ENCODE measurements around the gene ASAH2B. TPM values are rescaled to one million over a fixed set of nuclear protein-coding genes. Genes with fewer than 3 reads are reported as not detected.
A peak's percentile ranks its signal among the peaks of the same experiment; 100 is the strongest.
"Not testable (repeated sequence)": the region's sequence is repeated elsewhere in the genome, so short reads cannot be mapped to it uniquely, and the experiment has no call there.

ASAH2B gene
- total RNA-seq, 1 experiment from 2014 or later: 21.8 TPM

DNA sequence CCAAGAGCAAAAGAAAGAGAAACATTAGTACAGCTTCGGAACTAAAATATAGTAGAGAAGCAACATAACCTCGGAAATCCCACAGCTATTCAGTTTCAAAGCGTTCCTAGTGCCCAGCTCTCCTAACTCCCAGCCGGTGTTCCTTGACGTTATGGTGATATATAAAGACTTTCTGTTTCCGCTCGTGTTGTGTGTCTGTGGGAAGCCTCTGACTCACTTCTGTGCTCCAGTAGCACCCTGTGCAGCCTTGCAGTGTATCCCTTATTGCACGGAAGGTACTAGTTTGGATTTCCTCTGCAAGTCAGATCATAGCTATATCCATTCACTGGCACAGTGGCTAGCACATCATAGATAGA is 535 bp downstream of the ASAH2B start:
- H3K9me3 ChIP-seq (ENCODE audit: low read length): no peaks in the 10 kb centered on the region
- ChIA-PET POLR2A (ENCODE audit: unreplicated experiment) (interaction anchor here (0.6 to 1.0 kb wide), 2 partner anchors 116 to 142 kb away, joined by 6 to 7 read pairs; no protein-coding TSS in a partner anchor), CTCF (no interaction called here)
- no peaks in the 10 kb centered on the region for H4K20me1 ChIP-seq (ENCODE audit: low read length)
- peak overlapping the region; percentile 73 for H3K27ac ChIP-seq (ENCODE audit: low read length)
- peaks cover 14% of the 10 kb centered on the region for H3K79me2 ChIP-seq (ENCODE audit: low read length)
- ATAC-seq: peak; percentile 68
- H3K9me2 ChIP-seq (replicated peaks; ENCODE audit: low read length): no peaks in the 10 kb centered on the region
- no peaks in the 10 kb centered on the region for H3K36me3 ChIP-seq (ENCODE audit: low read depth, low read length)
- H3K27me3 ChIP-seq (ENCODE audit: low read length): peaks cover 13% of the 10 kb centered on the region; the same call in 1 of the 2 replicates
- peaks cover 14% of the 10 kb centered on the region for H3K4me1 ChIP-seq (ENCODE audit: insufficient read depth, low read length)
- peak overlapping the region; percentile 93 for H2AFZ ChIP-seq (ENCODE audit: low read length)
- TF ChIP-seq EZH2 (IDR thresholded peaks at IDR 0.05; ENCODE audit: low read length, unreplicated experiment) (no peak), EZH2phosphoT487 (IDR thresholded peaks at IDR 0.05; ENCODE audit: borderline replicate concordance, low read length) (no peak)
- TF ChIP-seq, protein P1, sequence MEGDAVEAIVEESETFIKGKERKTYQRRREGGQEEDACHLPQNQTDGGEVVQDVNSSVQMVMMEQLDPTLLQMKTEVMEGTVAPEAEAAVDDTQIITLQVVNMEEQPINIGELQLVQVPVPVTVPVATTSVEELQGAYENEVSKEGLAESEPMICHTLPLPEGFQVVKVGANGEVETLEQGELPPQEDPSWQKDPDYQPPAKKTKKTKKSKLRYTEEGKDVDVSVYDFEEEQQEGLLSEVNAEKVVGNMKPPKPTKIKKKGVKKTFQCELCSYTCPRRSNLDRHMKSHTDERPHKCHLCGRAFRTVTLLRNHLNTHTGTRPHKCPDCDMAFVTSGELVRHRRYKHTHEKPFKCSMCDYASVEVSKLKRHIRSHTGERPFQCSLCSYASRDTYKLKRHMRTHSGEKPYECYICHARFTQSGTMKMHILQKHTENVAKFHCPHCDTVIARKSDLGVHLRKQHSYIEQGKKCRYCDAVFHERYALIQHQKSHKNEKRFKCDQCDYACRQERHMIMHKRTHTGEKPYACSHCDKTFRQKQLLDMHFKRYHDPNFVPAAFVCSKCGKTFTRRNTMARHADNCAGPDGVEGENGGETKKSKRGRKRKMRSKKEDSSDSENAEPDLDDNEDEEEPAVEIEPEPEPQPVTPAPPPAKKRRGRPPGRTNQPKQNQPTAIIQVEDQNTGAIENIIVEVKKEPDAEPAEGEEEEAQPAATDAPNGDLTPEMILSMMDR (conservative IDR thresholded peaks at IDR 0.05; ENCODE audit: low read depth, low read length): no peak
- intact Hi-C loops (cut with micrococcal nuclease): loop anchor here (1.0 kb wide), 1 partner anchor 116 kb away; no protein-coding TSS in a partner anchor
- no peaks in the 10 kb centered on the region for H3F3A ChIP-seq (ENCODE audit: low read length, unreplicated experiment)
- H3K4me2 ChIP-seq (ENCODE audit: low read length): peak overlapping the region; percentile 87
- H3K4me3 ChIP-seq (ENCODE audit: low read length): peak overlapping the region; percentile 81
- peak; percentile 84 for DNase-seq
- TSS peak; percentile 74 for BruUV-seq (replicated peaks)
- H3K9ac ChIP-seq (ENCODE audit: low read length): peak overlapping the region; percentile 83

DNA sequence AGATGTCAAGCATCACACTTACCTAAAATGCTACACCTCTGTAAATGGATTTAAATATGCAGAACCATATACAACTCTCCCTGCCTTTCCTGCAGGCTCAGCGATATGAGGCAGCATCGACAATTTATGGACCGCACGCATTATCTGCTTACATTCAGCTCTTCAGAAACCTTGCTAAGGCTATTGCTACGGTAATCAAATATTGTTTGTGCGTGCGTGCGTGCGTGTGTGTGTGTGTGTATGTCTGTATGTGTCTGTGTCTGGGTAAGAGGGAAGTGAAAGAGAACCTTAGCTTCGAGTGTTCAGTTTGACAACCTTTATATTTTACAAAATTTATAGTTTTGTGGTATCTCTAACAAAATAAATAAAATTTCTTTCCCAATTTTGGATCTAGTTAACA is 3.1 kb downstream of the ASAH2B start:
- intact Hi-C loops (cut with micrococcal nuclease); POLR2A ChIA-PET (ENCODE audit: unreplicated experiment); H3K9ac ChIP-seq (ENCODE audit: low read length); BruUV-seq (replicated peaks); H3F3A ChIP-seq (ENCODE audit: low read length, unreplicated experiment); ATAC-seq; CTCF ChIA-PET; H3K4me2 ChIP-seq (ENCODE audit: low read length); H3K4me3 ChIP-seq (ENCODE audit: low read length); DNase-seq; H4K20me1 ChIP-seq (ENCODE audit: low read length); H3K36me3 ChIP-seq (ENCODE audit: low read depth, low read length); H3K27me3 ChIP-seq (ENCODE audit: low read length); H2AFZ ChIP-seq (ENCODE audit: low read length); H3K9me3 ChIP-seq (ENCODE audit: low read length); H3K9me2 ChIP-seq (replicated peaks; ENCODE audit: low read length); H3K27ac ChIP-seq (ENCODE audit: low read length): not testable (repeated sequence)
- Histone ChIP-seq H3K79me2 (ENCODE audit: low read length) (peaks cover 14% of the 10 kb centered on the region), H3K4me1 (ENCODE audit: insufficient read depth, low read length) (peaks cover 14% of the 10 kb centered on the region)

DNA sequence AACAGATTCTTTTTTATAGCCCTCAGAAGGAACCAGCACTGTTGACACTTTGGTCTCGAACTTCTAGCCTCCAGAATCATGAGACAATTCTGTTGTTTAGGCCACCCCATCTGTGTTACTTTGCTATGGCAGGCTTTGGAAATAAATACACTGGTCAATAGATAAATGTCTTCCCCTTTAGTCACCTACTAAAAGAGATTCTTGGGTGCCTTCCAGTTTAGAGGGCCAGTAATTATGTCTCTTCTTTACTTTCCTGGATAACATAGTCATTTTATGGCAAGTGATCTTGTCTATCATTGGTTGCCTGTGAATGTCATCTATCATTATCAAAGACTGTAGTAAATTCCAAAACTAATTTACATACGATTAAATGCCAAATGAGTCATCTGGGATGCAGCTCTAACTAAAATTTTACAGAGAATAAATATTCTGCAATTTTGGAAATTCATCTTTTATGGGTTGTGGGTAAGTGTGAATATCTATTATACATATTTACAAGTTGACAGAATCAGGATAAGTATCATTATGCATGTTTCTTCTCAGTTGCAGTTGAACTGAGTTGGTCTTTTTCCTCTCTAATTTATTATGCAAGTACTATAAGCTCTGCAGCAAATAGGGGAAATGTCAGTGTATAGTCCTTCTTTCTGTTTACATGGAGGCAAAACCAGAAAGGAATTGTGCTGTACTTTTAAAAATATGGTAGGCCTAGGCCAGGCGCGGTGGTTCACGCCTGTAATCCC is 27.2 kb downstream of the ASAH2B start:
- H3F3A ChIP-seq (ENCODE audit: low read length, unreplicated experiment); H2AFZ ChIP-seq (ENCODE audit: low read length); H3K9me3 ChIP-seq (ENCODE audit: low read length); intact Hi-C loops (cut with micrococcal nuclease); H3K36me3 ChIP-seq (ENCODE audit: low read depth, low read length); H3K9me2 ChIP-seq (replicated peaks; ENCODE audit: low read length); H3K4me3 ChIP-seq (ENCODE audit: low read length); BruUV-seq (replicated peaks); H3K4me1 ChIP-seq (ENCODE audit: insufficient read depth, low read length); H3K27ac ChIP-seq (ENCODE audit: low read length); H3K9ac ChIP-seq (ENCODE audit: low read length); H3K4me2 ChIP-seq (ENCODE audit: low read length); POLR2A ChIA-PET (ENCODE audit: unreplicated experiment); H4K20me1 ChIP-seq (ENCODE audit: low read length); H3K27me3 ChIP-seq (ENCODE audit: low read length); CTCF ChIA-PET; H3K79me2 ChIP-seq (ENCODE audit: low read length): not testable (repeated sequence)
- DNase-seq (peak; percentile 82), ATAC-seq (peak; percentile 86)

DNA sequence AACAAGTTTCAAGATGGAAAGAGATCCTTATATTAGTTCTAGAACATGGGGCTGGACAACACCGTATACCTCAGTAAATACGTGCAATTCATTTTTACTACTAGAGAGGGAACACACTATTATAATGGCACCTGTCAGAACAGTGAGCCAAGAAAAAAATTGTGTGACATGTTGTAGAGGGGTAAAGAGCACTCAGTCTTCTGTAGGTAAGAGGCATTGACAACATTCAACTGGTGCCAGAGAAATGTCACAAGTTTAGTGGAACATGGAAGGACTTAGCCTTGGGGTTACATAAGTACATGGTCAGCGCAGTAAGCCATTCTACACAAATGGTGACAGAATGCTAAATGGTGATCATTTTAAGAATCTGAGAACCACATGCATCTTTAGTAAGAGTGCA is 32.3 kb downstream of the ASAH2B start:
- POLR2A ChIA-PET (ENCODE audit: unreplicated experiment); CTCF ChIA-PET; intact Hi-C loops (cut with micrococcal nuclease): not testable (repeated sequence)

More for the DNA sequence above, 32.3 kb downstream of the ASAH2B start:
- not testable (repeated sequence) for H3K27ac ChIP-seq (ENCODE audit: low read length); H3K9ac ChIP-seq (ENCODE audit: low read length); H3K36me3 ChIP-seq (ENCODE audit: low read depth, low read length); H4K20me1 ChIP-seq (ENCODE audit: low read length); H2AFZ ChIP-seq (ENCODE audit: low read length); H3K4me2 ChIP-seq (ENCODE audit: low read length); DNase-seq; H3F3A ChIP-seq (ENCODE audit: low read length, unreplicated experiment); H3K4me1 ChIP-seq (ENCODE audit: insufficient read depth, low read length); H3K4me3 ChIP-seq (ENCODE audit: low read length); H3K27me3 ChIP-seq (ENCODE audit: low read length); BruUV-seq (replicated peaks); H3K9me2 ChIP-seq (replicated peaks; ENCODE audit: low read length); ATAC-seq; H3K79me2 ChIP-seq (ENCODE audit: low read length); H3K9me3 ChIP-seq (ENCODE audit: low read length)
